Mucosa of gallbladder (tissue), 1 donor: Measurements from ENCODE around the gene TCEAL2. TPM values are rescaled to one million over a fixed set of nuclear protein-coding genes. Genes with fewer than 3 reads are reported as not detected.
A peak's percentile ranks its signal among the peaks of the same experiment; 100 is the strongest.
"Not testable (repeated sequence)": the region's sequence is repeated elsewhere in the genome, so short reads cannot be mapped to it uniquely, and the experiment has no call there.

Experiments used
- DNase-seq: peaks from one replicate; pipeline ENCODE4 v3.0.0-alpha.2; 2020; ENCODE audit warnings: low spot score
- total RNA-seq: library from RNA; stranded (reverse); gene quantifications from one replicate; pipeline ENCODE4 v1.2.1, GENCODE V29; 2021
- donor health status: DM: no; HTN: no; CAD: no.

The TCEAL2 gene
- total RNA-seq = 10.5 TPM

GRCh38 chrX:102125436-102125835 is at the start of gene TCEAL2:
TSS of gene TCEAL2 (plus strand) at chrX:102125679. CDS start at chrX:102126831, 1,152 bp downstream.
- not testable (repeated sequence) for DNase-seq

- no peak for DNase-seq
These were observed 48.1 kb upstream of the TCEAL2 start for GRCh38 chrX:102077426-102077825.

GRCh38 chrX:102085706-102086105 is 39.8 kb upstream of the TCEAL2 start:
- no peak for DNase-seq

GRCh38 chrX:102113367-102113766 is 12.1 kb upstream of the TCEAL2 start:
- DNase-seq = no peak

GRCh38 chrX:102115748-102116147 is 9.7 kb upstream of the TCEAL2 start:
- no peak for DNase-seq

GRCh38 chrX:102125014-102125413 is 465 bp upstream of the TCEAL2 start:
- DNase-seq = not testable (repeated sequence)

GRCh38 chrX:102126080-102126818 is 770 bp downstream of the TCEAL2 start:
- not testable (repeated sequence) for DNase-seq

GRCh38 chrX:102126863-102127262 is 1.4 kb downstream of the TCEAL2 start:
- no peak for DNase-seq

- no peak for DNase-seq
These were observed 4.0 kb downstream of the TCEAL2 start for GRCh38 chrX:102129473-102129872.

GRCh38 chrX:102138064-102138463 is 12.6 kb downstream of the TCEAL2 start:
- DNase-seq = no peak

GRCh38 chrX:102140876-102141275 is 15.4 kb downstream of the TCEAL2 start:
- not testable (repeated sequence) for DNase-seq

GRCh38 chrX:102141631-102142030 is 16.2 kb downstream of the TCEAL2 start:
- DNase-seq = not testable (repeated sequence)

GRCh38 chrX:102142274-102142673 is 16.8 kb downstream of the TCEAL2 start, which contains the start of gene TCEAL6:
TSS of gene TCEAL6 (minus strand) at chrX:102142481.
- not testable (repeated sequence) for DNase-seq

GRCh38 chrX:102154218-102154860 is 28.9 kb downstream of the TCEAL2 start:
- DNase-seq = no peak

GRCh38 chrX:102154900-102155805 is 29.7 kb downstream of the TCEAL2 start:
- no peak for DNase-seq

- DNase-seq = peak; percentile 69
These were observed 30.3 kb downstream of the TCEAL2 start, which contains the start of gene BEX5 for GRCh38 chrX:102155806-102156179. TSS of gene BEX5 (minus strand) at chrX:102155977. CDS start at chrX:102154265, 1,712 bp downstream.

Other genes with a start within 250 kb of the TCEAL2 start
- gene ZMAT1, start 193.7 kb upstream of the TCEAL2 start, total RNA-seq = 7.8 TPM
- not detected for gene TCEAL6, start 16.8 kb downstream of the TCEAL2 start, total RNA-seq
- gene BEX5, start 30.3 kb downstream of the TCEAL2 start, total RNA-seq = 41.1 TPM
- gene TCP11X1, start 89.6 kb downstream of the TCEAL2 start, total RNA-seq = not detected
- not detected for gene NXF2, start 121.5 kb downstream of the TCEAL2 start, total RNA-seq